ENCODE measurements around the gene GPR45. TPM values are rescaled to one million over a fixed set of nuclear protein-coding genes. Genes with fewer than 3 reads are reported as not detected.
"Not testable (repeated sequence)": the region's sequence is repeated elsewhere in the genome, so short reads cannot be mapped to it uniquely, and the experiment has no call there.

GPR45 gene
- total and polyA plus RNA-seq, 2 donors from 2014 or later: not detected

DNA sequence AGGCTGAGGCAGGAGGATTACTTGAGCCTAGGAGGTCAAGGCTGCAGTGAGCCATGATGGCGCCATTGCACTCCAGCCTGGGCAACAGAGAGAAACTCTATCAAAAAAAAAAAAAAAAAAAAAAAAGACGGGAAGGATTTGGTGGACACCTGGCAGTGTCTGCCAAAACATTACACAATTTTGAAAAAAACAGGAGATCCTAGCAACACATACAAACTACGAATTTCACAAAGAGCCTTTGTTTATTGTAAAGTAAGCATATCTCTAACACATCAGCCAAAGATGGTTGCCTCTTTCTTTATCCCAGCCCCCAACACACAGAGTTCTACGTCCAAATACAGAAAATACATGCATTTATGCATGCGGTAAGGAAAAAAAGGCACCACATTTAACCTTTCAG lies 7.6 kb downstream of the GPR45 start:
- H3K9me3 ChIP-seq (ENCODE audit: control insufficient read depth in 2 of 3, insufficient read depth in 1 of 3, low read length in 3 of 3): no peaks in the 10 kb centered on the region
- H3K4me3 ChIP-seq (ENCODE audit: low read length in 3 of 3): no peak overlapping the region
- FAIRE-seq: no peak
- no peak overlapping the region for H3K27ac ChIP-seq (ENCODE audit: low read depth in 2 of 2, low read length in 2 of 2)
- intact Hi-C loops (cut with DNase I): no loop called here
- no peak for DNase-seq
- no peak overlapping the region for H3K9ac ChIP-seq (ENCODE audit: low read length in 3 of 3)
- H3K36me3 ChIP-seq (ENCODE audit: control insufficient read depth in 2 of 3, insufficient read depth in 3 of 3, low read length in 3 of 3): no peaks in the 10 kb centered on the region
- TF ChIP-seq, protein P1, sequence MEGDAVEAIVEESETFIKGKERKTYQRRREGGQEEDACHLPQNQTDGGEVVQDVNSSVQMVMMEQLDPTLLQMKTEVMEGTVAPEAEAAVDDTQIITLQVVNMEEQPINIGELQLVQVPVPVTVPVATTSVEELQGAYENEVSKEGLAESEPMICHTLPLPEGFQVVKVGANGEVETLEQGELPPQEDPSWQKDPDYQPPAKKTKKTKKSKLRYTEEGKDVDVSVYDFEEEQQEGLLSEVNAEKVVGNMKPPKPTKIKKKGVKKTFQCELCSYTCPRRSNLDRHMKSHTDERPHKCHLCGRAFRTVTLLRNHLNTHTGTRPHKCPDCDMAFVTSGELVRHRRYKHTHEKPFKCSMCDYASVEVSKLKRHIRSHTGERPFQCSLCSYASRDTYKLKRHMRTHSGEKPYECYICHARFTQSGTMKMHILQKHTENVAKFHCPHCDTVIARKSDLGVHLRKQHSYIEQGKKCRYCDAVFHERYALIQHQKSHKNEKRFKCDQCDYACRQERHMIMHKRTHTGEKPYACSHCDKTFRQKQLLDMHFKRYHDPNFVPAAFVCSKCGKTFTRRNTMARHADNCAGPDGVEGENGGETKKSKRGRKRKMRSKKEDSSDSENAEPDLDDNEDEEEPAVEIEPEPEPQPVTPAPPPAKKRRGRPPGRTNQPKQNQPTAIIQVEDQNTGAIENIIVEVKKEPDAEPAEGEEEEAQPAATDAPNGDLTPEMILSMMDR (IDR thresholded peaks at IDR 0.05; ENCODE audit: borderline replicate concordance, extremely low read depth, insufficient read depth): no peak
- no peaks in the 10 kb centered on the region for H3K4me1 ChIP-seq (ENCODE audit: control insufficient read depth in 2 of 3, insufficient read depth in 2 of 3, low read depth in 1 of 3, low read length in 3 of 3)
- no peaks in the 10 kb centered on the region for H3K27me3 ChIP-seq (ENCODE audit: control insufficient read depth, insufficient read depth, low read length)

GRCh38 chr2:105249891-105250290 lies 8.3 kb downstream of the GPR45 start:
- intact Hi-C loops (cut with DNase I): no loop called here
- Histone ChIP-seq H3K27me3 (ENCODE audit: control insufficient read depth, insufficient read depth, low read length) (no peaks in the 10 kb centered on the region), H3K9me3 (ENCODE audit: control insufficient read depth in 2 of 3, insufficient read depth in 1 of 3, low read length in 3 of 3) (no peaks in the 10 kb centered on the region), H3K27ac (ENCODE audit: low read depth in 2 of 2, low read length in 2 of 2) (no peak overlapping the region), H3K4me3 (ENCODE audit: low read length in 3 of 3) (no peak overlapping the region), H3K36me3 (ENCODE audit: control insufficient read depth in 2 of 3, insufficient read depth in 3 of 3, low read length in 3 of 3) (no peaks in the 10 kb centered on the region), H3K9ac (ENCODE audit: low read length in 3 of 3) (no peak overlapping the region), H3K4me1 (ENCODE audit: control insufficient read depth in 2 of 3, insufficient read depth in 2 of 3, low read depth in 1 of 3, low read length in 3 of 3) (no peaks in the 10 kb centered on the region)
- no peak for FAIRE-seq
- TF ChIP-seq, protein P1 (IDR thresholded peaks at IDR 0.05; ENCODE audit: borderline replicate concordance, extremely low read depth, insufficient read depth): no peak
- no peak for DNase-seq

- H3K27ac ChIP-seq (ENCODE audit: low read depth in 2 of 2, low read length in 2 of 2); FAIRE-seq; DNase-seq; H3K4me3 ChIP-seq (ENCODE audit: low read length in 3 of 3); intact Hi-C loops (cut with DNase I); H3K36me3 ChIP-seq (ENCODE audit: control insufficient read depth in 2 of 3, insufficient read depth in 3 of 3, low read length in 3 of 3); H3K27me3 ChIP-seq (ENCODE audit: control insufficient read depth, insufficient read depth, low read length); H3K9me3 ChIP-seq (ENCODE audit: control insufficient read depth in 2 of 3, insufficient read depth in 1 of 3, low read length in 3 of 3); H3K9ac ChIP-seq (ENCODE audit: low read length in 3 of 3); H3K4me1 ChIP-seq (ENCODE audit: control insufficient read depth in 2 of 3, insufficient read depth in 2 of 3, low read depth in 1 of 3, low read length in 3 of 3): not testable (repeated sequence)
Measured at GRCh38 chr2:105251016-105251648, 9.6 kb downstream of the GPR45 start.

DNA sequence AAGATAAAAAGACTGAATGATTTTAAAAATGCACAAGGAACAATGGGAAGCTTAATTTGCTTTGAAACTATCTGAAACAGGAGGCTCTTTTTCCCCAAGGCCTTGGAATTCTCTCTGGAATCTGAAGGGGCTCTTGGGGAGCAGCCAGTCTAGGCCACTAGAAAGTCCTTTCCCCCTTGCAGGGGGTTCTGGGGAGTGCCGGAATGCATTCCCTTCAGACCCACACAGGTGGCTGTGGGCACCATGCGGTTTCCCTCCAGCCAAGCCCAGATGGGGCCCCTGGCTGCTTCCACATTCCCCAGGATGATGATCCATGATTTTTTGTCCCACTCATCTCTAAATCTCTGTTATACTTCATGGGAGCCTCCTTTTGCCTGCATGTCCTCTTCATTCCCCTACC lies 10.7 kb downstream of the GPR45 start:
- no peak for FAIRE-seq
- no peaks in the 10 kb centered on the region for H3K4me1 ChIP-seq (ENCODE audit: control insufficient read depth in 2 of 3, insufficient read depth in 2 of 3, low read depth in 1 of 3, low read length in 3 of 3)
- H3K36me3 ChIP-seq (ENCODE audit: control insufficient read depth in 2 of 3, insufficient read depth in 3 of 3, low read length in 3 of 3): no peaks in the 10 kb centered on the region
- DNase-seq: no peak
- no peaks in the 10 kb centered on the region for H3K27me3 ChIP-seq (ENCODE audit: control insufficient read depth, insufficient read depth, low read length)
- no peaks in the 10 kb centered on the region for H3K9me3 ChIP-seq (ENCODE audit: control insufficient read depth in 2 of 3, insufficient read depth in 1 of 3, low read length in 3 of 3)
- no peak overlapping the region for H3K27ac ChIP-seq (ENCODE audit: low read depth in 2 of 2, low read length in 2 of 2)
- intact Hi-C loops (cut with DNase I): no loop called here
- no peak overlapping the region for H3K4me3 ChIP-seq (ENCODE audit: low read length in 3 of 3)
- no peak overlapping the region for H3K9ac ChIP-seq (ENCODE audit: low read length in 3 of 3)
- TF ChIP-seq, protein P1 (IDR thresholded peaks at IDR 0.05; ENCODE audit: borderline replicate concordance, extremely low read depth, insufficient read depth): no peak
